GM18870 (cell line): ENCODE measurements around the gene PRLHR.
"Not testable (repeated sequence)": the region's sequence is repeated elsewhere in the genome, so short reads cannot be mapped to it uniquely, and the experiment has no call there.

ENCODE experiments used
- ATAC-seq: cut with Tn5 transposase; IDR thresholded peaks from one replicate; pipeline ENCODE4 v1.9.1; 2021; ENCODE audit warnings: moderate library complexity; ENCODE audit not compliant: unreplicated experiment

The PRLHR gene

GRCh38 chr10:118595598-118596425 lies at the start of gene PRLHR:
Gene PRLHR (minus strand): TSS chr10:118595648. CDS start chr10:118595244, 404 bp downstream.
- no peak for ATAC-seq

DNA sequence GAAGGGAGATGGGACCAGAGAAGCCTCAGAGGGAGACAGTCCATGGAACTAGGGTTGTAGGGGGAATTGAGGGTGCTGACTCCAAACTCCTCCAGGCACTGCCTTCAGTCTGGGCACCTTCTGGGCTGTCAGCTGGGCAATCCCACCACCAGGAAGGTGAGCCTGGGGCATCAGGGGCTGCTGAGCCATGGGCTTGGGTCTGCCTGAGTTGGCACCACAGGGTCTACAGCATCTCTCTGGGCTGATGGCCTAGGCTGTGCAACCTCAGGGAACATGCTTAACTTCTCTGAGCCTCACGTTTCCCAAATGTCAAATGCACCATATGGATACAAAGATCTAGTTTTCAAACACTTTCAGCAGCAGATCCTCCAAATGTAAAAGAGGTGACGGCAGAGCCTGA lies 46.8 kb upstream of the PRLHR start:
- no peak for ATAC-seq

- no peak for ATAC-seq
These were observed 43.2 kb upstream of the PRLHR start for GRCh38 chr10:118638680-118639079.

DNA sequence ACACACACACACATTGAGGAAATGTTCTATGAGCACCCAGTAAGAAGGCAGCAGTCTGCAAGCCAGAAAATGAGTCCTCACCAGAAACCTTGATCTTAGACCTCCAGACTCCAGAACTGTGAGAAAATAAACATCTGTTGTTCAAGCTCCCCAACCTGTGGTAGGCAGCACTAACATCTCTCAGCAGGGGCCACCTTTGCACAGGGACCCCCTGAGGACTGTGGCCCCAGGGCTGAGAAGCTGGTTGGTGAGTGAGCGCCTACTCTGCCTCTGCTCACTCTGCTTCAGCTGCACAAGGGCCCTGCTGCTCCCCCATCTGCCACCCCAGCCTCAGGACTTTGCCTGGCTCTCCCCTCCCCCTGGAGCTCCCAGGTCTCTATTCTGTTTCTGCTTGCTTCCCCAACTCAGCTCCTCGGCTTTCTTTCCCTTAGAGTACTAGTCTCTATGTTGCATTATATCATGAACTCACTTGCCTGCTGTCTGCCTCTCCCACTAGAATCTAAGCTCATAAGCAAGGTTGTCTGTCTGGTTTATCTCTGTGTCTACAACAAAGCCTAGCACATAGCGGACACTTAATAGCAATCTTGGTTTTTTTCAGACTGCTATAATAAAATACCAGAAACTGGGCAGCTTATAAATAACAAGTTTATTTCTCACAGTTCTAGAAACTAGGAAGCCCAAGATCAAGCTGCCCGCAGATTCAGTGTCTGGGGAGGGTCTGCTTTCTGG lies 40.4 kb upstream of the PRLHR start:
- ATAC-seq = no peak

DNA sequence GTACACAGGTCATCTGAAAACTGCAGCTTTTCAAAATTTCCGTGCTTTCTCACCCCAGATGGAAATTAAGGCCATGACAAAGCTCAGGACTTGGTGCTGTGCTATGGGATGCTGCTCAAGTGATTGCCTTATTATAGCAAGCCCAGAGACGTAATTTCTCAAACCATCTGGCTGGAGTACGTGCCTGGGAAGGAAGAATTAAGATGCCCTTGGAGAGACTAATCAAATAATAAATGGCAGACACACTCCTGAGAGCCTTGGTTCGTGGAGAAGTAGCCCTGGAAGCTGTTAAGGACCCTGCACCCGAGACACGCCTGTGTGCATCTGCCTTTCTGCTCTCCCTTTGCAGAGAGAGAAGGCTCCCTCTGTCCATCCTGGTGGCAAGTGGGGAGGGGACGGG lies 38.3 kb upstream of the PRLHR start:
- ATAC-seq = no peak

- ATAC-seq = no peak
These were observed 33.8 kb upstream of the PRLHR start for GRCh38 chr10:118629211-118629610.

GRCh38 chr10:118628397-118628796 lies 32.9 kb upstream of the PRLHR start:
- ATAC-seq = no peak

DNA sequence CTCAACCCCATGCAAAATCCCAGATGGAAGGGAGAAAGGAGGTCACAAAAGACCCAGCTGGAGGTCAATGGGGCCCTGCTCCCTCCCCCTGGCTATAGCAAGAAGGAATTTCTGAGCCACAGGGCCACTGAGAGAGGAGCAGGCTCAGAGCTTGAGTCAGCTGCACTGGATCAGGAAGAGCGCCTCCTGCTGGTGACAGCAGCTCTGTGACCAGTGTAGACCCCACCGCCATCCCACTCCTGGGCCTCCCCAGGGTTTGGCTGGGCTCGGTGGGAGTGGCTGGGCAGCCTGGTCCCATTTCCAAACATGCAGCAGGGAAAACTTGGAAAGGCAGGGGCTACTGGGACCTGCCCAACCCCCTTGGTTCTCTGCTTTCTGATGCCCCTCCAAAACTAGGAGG lies 31.5 kb upstream of the PRLHR start:
- ATAC-seq = no peak

- no peak for ATAC-seq
These were observed 30.1 kb upstream of the PRLHR start for GRCh38 chr10:118625504-118625903.

GRCh38 chr10:118624747-118625146 lies 29.3 kb upstream of the PRLHR start:
- no peak for ATAC-seq

DNA sequence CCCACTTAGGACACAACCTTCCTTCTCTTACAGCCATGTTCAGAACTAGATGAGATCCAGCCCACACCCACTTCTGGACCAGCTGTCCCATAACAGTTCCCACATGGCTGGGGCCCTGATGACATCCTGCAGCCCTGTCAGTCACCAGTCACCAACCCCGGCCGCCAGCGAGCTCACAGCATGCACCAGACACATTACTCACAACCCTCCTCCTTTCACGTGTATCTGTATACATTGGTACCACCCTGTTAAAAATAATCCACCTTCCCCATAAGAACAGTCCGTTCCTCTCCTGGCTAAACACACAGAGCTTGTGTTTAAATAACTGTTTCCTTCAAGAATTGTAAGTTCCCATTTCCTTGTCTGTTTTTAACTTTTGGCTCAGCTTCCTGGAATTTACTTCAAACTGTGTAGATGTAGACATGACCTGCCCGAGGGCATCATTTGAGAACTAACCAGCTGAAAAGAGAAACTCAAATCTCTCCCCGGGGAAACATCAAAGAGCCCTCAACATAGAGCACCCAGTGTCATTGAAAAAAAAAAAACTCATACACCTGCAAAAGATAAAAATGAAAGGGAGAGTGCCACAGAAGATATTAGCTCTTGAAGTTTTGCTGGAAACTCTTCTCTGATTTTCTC lies 26.0 kb upstream of the PRLHR start:
- no peak for ATAC-seq

DNA sequence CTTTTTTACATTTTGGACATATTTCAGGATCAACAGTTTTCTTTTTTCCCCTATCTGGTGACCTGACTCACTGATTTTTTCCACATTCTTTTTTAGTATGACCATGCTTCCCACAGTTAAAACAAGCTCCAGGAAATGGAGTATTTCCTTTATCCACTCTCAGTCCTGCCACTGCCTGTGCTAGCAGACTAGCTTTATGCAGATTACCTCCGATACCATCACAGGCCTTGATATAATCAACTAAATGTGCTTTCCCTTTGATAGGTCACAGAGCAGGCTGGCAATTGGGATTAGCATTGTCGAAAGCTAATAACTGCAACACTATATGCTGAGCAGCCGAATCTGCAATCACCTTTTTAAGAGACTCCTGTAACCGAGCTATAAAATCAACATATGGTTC lies 18.4 kb upstream of the PRLHR start:
- not testable (repeated sequence) for ATAC-seq

- ATAC-seq = no peak
These were observed 15.1 kb upstream of the PRLHR start for GRCh38 chr10:118610577-118610976.

DNA sequence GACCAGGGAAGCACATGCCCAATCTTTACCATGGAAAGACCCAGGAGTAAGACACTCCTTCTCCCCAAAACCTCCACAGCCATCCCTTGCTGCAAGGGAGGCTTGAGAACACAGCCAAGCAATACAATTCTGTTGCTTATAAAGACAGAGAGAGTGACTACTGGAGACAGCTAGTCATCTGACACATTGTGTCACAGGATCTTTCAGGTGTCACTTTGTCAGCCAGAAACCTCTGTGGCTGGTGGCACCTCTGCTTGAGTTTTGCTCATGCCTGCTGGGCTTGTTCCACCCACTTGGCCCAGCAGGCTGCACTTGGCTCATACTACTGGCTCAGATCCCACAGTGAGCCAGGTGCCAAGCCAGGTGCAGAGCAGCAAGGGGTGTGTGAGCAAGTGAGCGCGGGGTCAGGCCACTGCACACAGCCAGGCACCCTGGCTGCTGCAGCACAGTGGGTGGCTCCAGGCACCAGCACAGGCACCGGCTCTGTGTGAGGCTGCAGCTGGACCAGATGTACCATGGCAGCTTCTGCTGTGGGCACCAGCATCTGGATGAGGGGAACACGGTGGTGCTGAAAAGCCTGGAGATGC lies 12.4 kb upstream of the PRLHR start:
- ATAC-seq = no peak

GRCh38 chr10:118605694-118606093 lies 10.2 kb upstream of the PRLHR start:
- ATAC-seq = no peak

DNA sequence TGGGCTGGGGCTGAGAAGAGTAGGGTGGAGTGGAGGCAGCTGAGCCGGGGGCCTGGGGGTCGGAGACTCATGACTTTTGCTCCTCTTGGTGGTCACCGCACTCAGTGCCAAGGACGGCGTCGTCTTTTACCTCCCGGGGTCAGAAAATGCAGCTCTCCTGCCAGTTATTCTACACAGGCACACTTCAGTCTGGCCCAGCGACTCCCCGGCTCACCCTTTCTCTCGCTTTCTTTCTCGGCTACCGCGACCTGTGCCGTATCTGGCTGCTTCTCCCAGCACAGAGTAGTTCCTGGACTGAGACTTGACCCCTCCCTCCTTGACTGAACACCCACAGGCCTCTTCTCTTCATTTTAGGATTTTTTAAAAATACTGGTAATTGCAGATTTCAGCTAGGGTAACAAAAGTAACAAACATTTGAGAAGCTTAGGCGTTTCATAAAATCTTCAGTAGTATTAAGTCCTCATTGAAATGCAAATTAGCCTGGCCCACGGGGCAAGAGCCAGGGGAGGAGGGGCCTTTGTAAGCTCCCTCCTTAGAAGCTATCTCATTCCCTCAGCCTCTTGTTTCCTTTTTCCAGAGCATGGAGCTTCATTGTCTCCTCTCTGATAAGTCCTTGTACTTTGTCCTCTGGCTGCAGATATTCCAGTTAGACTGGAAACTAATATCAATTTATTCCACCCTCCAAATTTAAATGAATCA lies 1.1 kb upstream of the PRLHR start:
- no peak for ATAC-seq

DNA sequence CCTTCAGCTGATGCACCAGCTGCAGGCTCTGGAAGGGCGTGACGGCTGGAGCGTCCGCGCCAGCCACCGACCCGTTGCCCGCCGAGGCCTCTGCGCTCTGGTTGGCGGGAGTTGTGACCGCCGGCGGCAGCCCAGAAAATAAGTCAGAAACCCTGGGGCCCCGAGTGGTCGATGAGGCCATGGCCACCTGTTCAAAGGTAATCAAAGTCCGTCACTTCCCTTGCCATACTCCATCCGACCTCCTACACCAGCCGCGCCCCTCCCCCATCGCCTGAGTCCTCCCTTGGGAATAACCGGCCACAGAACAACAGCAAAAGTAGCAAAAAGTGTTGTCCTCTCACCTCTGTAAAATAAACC lies 406 bp downstream of the PRLHR start:
- ATAC-seq = no peak

DNA sequence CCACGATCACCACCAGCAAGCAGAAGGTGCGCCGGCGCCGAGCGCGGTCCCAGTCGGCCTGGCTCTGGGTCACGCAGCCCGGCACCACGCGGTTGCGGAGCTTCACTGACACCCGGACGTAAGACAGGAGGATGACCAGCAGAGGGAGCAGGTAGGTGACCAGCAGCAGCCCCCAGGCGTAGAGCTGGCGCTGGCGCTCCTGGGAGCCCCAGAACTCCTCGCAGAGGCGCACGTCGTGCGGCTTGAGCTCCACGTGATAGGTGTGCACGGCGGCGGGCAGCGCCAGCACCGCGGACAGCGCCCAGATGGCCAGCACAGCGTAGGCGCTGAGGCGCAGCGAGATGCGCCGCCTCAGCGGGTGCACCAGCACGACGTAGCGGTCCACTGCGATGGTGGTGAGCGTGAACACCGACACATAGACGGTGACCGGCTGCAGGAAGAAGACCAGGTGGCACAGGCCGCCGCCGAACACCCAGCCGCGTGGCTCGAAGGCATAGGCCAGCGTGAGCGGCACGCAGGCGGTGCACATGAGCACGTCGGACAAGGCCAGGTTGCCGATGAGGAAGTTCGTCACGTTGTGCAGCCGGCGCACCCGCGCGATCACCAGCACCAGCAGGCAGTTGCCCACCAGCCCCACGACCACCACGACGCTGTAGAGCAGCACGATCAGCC lies 920 bp downstream of the PRLHR start:
- ATAC-seq = no peak

GRCh38 chr10:118592675-118593330 lies 2.6 kb downstream of the PRLHR start:
- no peak for ATAC-seq

GRCh38 chr10:118590334-118590733 lies 5.1 kb downstream of the PRLHR start:
- no peak for ATAC-seq
